Activated naive CD8-positive, alpha-beta T cell treated with anti-CD3 and anti-CD28 coated beads for 36 hours (primary cell): ENCODE data around the gene ADPRM. TPM values are rescaled to one million over a fixed set of nuclear protein-coding genes. Genes with fewer than 3 reads are reported as not detected.

Source experiments
- DNase-seq: peaks from one replicate; pipeline ENCODE4 v3.0.0; 2021
- H3K27ac Mint-ChIP-seq: one replicate; pipeline ENCODE4 v1.8.0; 2022; ENCODE audit warnings: mild to moderate bottlenecking, moderate library complexity, mixed read lengths
- H3K27me3 Mint-ChIP-seq: one replicate; pipeline ENCODE4 v1.8.0; 2022; ENCODE audit warnings: mild to moderate bottlenecking, mixed read lengths
- H3K36me3 Mint-ChIP-seq: one replicate; pipeline ENCODE4 v1.8.0; 2021; ENCODE audit warnings: mild to moderate bottlenecking, mixed read lengths
- H3K4me1 Mint-ChIP-seq: one replicate; pipeline ENCODE4 v1.8.0; 2021; ENCODE audit warnings: mixed read lengths
- H3K4me3 Mint-ChIP-seq: one replicate; pipeline ENCODE4 v1.8.0; 2022; ENCODE audit warnings: mild to moderate bottlenecking, moderate library complexity, mixed read lengths
- H3K9me3 Mint-ChIP-seq: one replicate; pipeline ENCODE4 v1.8.0; 2022; ENCODE audit warnings: mixed read lengths
- total RNA-seq, 2 experiments: library from RNA; stranded (reverse); gene quantifications; one replicate each; pipeline ENCODE4 v1.2.3, GENCODE V29; 2021

ADPRM gene
- total RNA-seq, 2 experiments from 2014 or later: 12.9 to 13.2 TPM

- no peaks in the 10 kb centered on the region for H3K27me3 Mint-ChIP-seq
- no peak overlapping the region for H3K27ac Mint-ChIP-seq
- no peaks in the 10 kb centered on the region for H3K36me3 Mint-ChIP-seq
- H3K4me1 Mint-ChIP-seq: no peaks in the 10 kb centered on the region
- no peak overlapping the region for H3K4me3 Mint-ChIP-seq
- DNase-seq: no peak
- no peaks in the 10 kb centered on the region for H3K9me3 Mint-ChIP-seq
Measured at GRCh38 chr17:10758062-10758461, 60.7 kb downstream of the ADPRM start.

Other genes starting within 250 kb of the ADPRM start
- gene MYH4, start 228.0 kb upstream of the ADPRM start, total RNA-seq: not detected
- gene MYH1, start 179.1 kb upstream of the ADPRM start, total RNA-seq: not detected
- not detected for gene MYH2, start 147.9 kb upstream of the ADPRM start, total RNA-seq
- gene MYH3, start 40.3 kb upstream of the ADPRM start, total RNA-seq: 1 to 10 TPM; 3.2 to 3.4 TPM
- gene SCO1, start 61 bp upstream of the ADPRM start, total RNA-seq: 10 to 100 TPM; 55.1 to 56.1 TPM
- 1 to 10 TPM; 1.6 to 2.5 TPM for gene TMEM220, start 32.4 kb downstream of the ADPRM start, total RNA-seq
- not detected for gene TMEM238L, start 106.5 kb downstream of the ADPRM start, total RNA-seq
- gene PIRT, start 140.5 kb downstream of the ADPRM start, total RNA-seq: not detected